IMR-90 (cell line): ENCODE measurements around the gene PPP1R37. TPM values are rescaled to one million over a fixed set of nuclear protein-coding genes. Genes with fewer than 3 reads are reported as not detected.

Experiments
- ATAC-seq: fragments of 200-7000 bp; cut with Tn5 transposase; 2 replicates; pipeline ENCODE4 v1.9.1; 2020; ENCODE audit warnings: low read depth, mild to moderate bottlenecking, moderate library complexity
- BruUV-seq: library from RNA; stranded (reverse); fragments of 400-500 nt; replicated peaks from 2 replicates; lab custom pipeline; 2021; lab: Mats Ljungman, UMichigan
- CTCF ChIA-PET: fragments of 300-600 bp; formaldehyde crosslinking; extraction: SDS; loops from one replicate; lab custom pipeline; 2021; ENCODE audit warnings: antibody characterized with exemption; lab: Yijun Ruan, JAX
- POLR2A ChIA-PET: fragments of 300-600 bp; sonication (Branson Sonifier 250); formaldehyde crosslinking; loops from one replicate; lab custom pipeline; 2022; ENCODE audit warnings: antibody characterized with exemption; ENCODE audit not compliant: unreplicated experiment; lab: Charles Lee
- DNase-seq: peaks from one replicate; pipeline ENCODE4 v3.0.0; 2013
- H2AFZ ChIP-seq: replicated peaks from 2 replicates; pipeline ENCODE3; 2013; ENCODE audit warnings: low read length, mild to moderate bottlenecking; ENCODE audit not compliant: poor library complexity
- H2AK5ac ChIP-seq: 2 replicates; pipeline ENCODE4 v1.6.1; 2013; ENCODE audit warnings: low read depth, low read length, inconsistent platforms
- H2AK9ac ChIP-seq: replicated peaks from 2 replicates; pipeline ENCODE3; 2013; ENCODE audit warnings: mild to moderate bottlenecking, low read depth, low read length, moderate library complexity; ENCODE audit not compliant: poor library complexity
- H2BK120ac ChIP-seq: 2 replicates; pipeline ENCODE4 v1.6.1; 2013; ENCODE audit warnings: low read depth, low read length, inconsistent platforms
- H2BK15ac ChIP-seq: 3 replicates; pipeline ENCODE4 v1.6.1; 2013; ENCODE audit warnings: low read depth, low read length, inconsistent platforms
- H2BK20ac ChIP-seq: 2 replicates; pipeline ENCODE4 v1.6.1; 2013; ENCODE audit warnings: low read depth, mild to moderate bottlenecking, inconsistent platforms, low read length, moderate library complexity
- H2BK5ac ChIP-seq: 2 replicates; pipeline ENCODE4 v1.6.1; 2013; ENCODE audit warnings: mild to moderate bottlenecking, low read depth, low read length, inconsistent platforms; ENCODE audit not compliant: poor library complexity, severe bottlenecking
- H3K14ac ChIP-seq: replicated peaks from 2 replicates; pipeline ENCODE4 v1.6.1; 2013; ENCODE audit warnings: low read depth, low read length, inconsistent platforms
- H3K18ac ChIP-seq: 2 replicates; pipeline ENCODE4 v1.6.1; 2013; ENCODE audit warnings: low read depth, low read length, control low read depth
- H3K23ac ChIP-seq: 2 replicates; pipeline ENCODE4 v1.6.1; 2013; ENCODE audit warnings: low read depth, low read length, inconsistent platforms
- H3K27ac ChIP-seq: 2 replicates; pipeline ENCODE4 v1.5.1; 2013; ENCODE audit warnings: mild to moderate bottlenecking, control low read depth, low read length; ENCODE audit not compliant: insufficient read depth
- H3K27me3 ChIP-seq: 2 replicates; pipeline ENCODE4 v1.6.1; 2013; ENCODE audit warnings: low read length; ENCODE audit not compliant: control insufficient read depth, insufficient read depth
- H3K36me3 ChIP-seq: 2 replicates; pipeline ENCODE4 v1.6.1; 2013; ENCODE audit warnings: low read length, mixed read lengths; ENCODE audit not compliant: control insufficient read depth, insufficient read depth
- H3K4ac ChIP-seq: 2 replicates; pipeline ENCODE4 v1.6.1; 2013; ENCODE audit warnings: low read depth, low read length, inconsistent platforms
- H3K4me1 ChIP-seq: 2 replicates; pipeline ENCODE4 v1.6.1; 2013; ENCODE audit warnings: low read length, mixed read lengths; ENCODE audit not compliant: control insufficient read depth, insufficient read depth
- H3K4me2 ChIP-seq: 2 replicates; pipeline ENCODE4 v1.6.1; 2013; ENCODE audit warnings: low read depth, mild to moderate bottlenecking, control low read depth, low read length, moderate library complexity
- H3K4me3 ChIP-seq: 2 replicates; pipeline ENCODE4 v1.5.1; 2013; ENCODE audit warnings: low read depth, mild to moderate bottlenecking, control low read depth, low read length, moderate library complexity; ENCODE audit not compliant: insufficient read depth
- H3K56ac ChIP-seq: 2 replicates; pipeline ENCODE4 v1.6.1; 2013; ENCODE audit warnings: low read length, inconsistent platforms; ENCODE audit not compliant: insufficient read depth; ENCODE audit errors: extremely low read depth
- H3K79me1 ChIP-seq, 2 experiments: 2 replicates each; pipeline ENCODE4 v1.6.1; 2013; ENCODE audit warnings: low read length in 2 of 2, inconsistent platforms in 1 of 2, low read depth in 1 of 2
- H3K9ac ChIP-seq: 2 replicates; pipeline ENCODE4 v1.6.1; 2013; ENCODE audit warnings: low read depth, low read length, control low read depth
- H3K9me1 ChIP-seq: 2 replicates; pipeline ENCODE4 v1.6.1; 2013; ENCODE audit warnings: low read length, inconsistent platforms; ENCODE audit not compliant: insufficient read depth
- H3K9me3 ChIP-seq: 2 replicates; pipeline ENCODE4 v1.6.1; 2013; ENCODE audit warnings: low read length; ENCODE audit not compliant: control insufficient read depth, insufficient read depth
- H4K20me1 ChIP-seq: 2 replicates; pipeline ENCODE4 v1.6.1; 2013; ENCODE audit warnings: low read length, inconsistent platforms; ENCODE audit not compliant: insufficient read depth
- H4K5ac ChIP-seq: 2 replicates; pipeline ENCODE4 v1.6.1; 2013; ENCODE audit warnings: mild to moderate bottlenecking, low read depth, low read length, control low read depth
- H4K8ac ChIP-seq, 2 experiments: 2 replicates each; pipeline ENCODE4 v1.6.1; 2013; ENCODE audit warnings: low read depth in 2 of 2, low read length in 2 of 2, control low read depth in 1 of 2, inconsistent platforms in 1 of 2
- H4K91ac ChIP-seq: 2 replicates; pipeline ENCODE4 v1.6.1; 2013; ENCODE audit warnings: low read depth, low read length, inconsistent platforms; ENCODE audit not compliant: insufficient read depth
- BHLHE40 ChIP-seq: fragments of 150-350 bp; IDR thresholded peaks from 2 replicates; pipeline ENCODE4 v1.6.1; 2016; ENCODE audit warnings: mild to moderate bottlenecking, low read depth, low read length
- CEBPB ChIP-seq: IDR thresholded peaks from 2 replicates; pipeline ENCODE4 v1.6.1; 2012; ENCODE audit warnings: low read depth, low read length, improper control_type of control experiment
- CHD1 ChIP-seq: IDR thresholded peaks from 2 replicates; pipeline ENCODE4 v1.6.1; 2012; ENCODE audit warnings: low read depth, low read length, improper control_type of control experiment
- ELK1 ChIP-seq: fragments of 150-350 bp; IDR thresholded peaks from 2 replicates; pipeline ENCODE4 v1.6.1; 2016; ENCODE audit warnings: low read depth, mild to moderate bottlenecking, low read length, moderate library complexity, borderline replicate concordance
- FOS ChIP-seq: fragments of 150-350 bp; IDR thresholded peaks from 2 replicates; pipeline ENCODE4 v1.6.1; 2016; ENCODE audit warnings: low read depth, low read length
- MAFK ChIP-seq: IDR thresholded peaks from 2 replicates; pipeline ENCODE4 v1.6.1; 2012; ENCODE audit warnings: low read depth, low read length, improper control_type of control experiment
- MAZ ChIP-seq: IDR thresholded peaks from 2 replicates; pipeline ENCODE4 v1.6.1; 2012; ENCODE audit warnings: low read depth, mild to moderate bottlenecking, low read length, improper control_type of control experiment, moderate library complexity, borderline replicate concordance
- MXI1 ChIP-seq: IDR thresholded peaks from 2 replicates; pipeline ENCODE4 v1.6.1; 2012; ENCODE audit warnings: low read depth, mild to moderate bottlenecking, low read length, moderate library complexity, borderline replicate concordance
- NFE2L2 ChIP-seq: fragments of 150-350 bp; IDR thresholded peaks from 2 replicates; pipeline ENCODE4 v1.6.1; 2016; ENCODE audit warnings: low read depth, mild to moderate bottlenecking, low read length
- POLR2A ChIP-seq: IDR thresholded peaks from 2 replicates; pipeline ENCODE4 v1.6.1; 2012; ENCODE audit warnings: mild to moderate bottlenecking, low read depth, low read length
- RAD21 ChIP-seq: IDR thresholded peaks from 2 replicates; pipeline ENCODE4 v1.6.1; 2012; ENCODE audit warnings: low read length, improper control_type of control experiment
- RCOR1 ChIP-seq: IDR thresholded peaks from 2 replicates; pipeline ENCODE4 v1.6.1; 2012; ENCODE audit warnings: mild to moderate bottlenecking, low read length, improper control_type of control experiment; ENCODE audit not compliant: insufficient replicate concordance
- RFX5 ChIP-seq: IDR thresholded peaks from 2 replicates; pipeline ENCODE4 v1.8.0; 2012; ENCODE audit warnings: low read depth, mild to moderate bottlenecking, low read length, moderate library complexity
- SMC3 ChIP-seq: fragments of 150-350 bp; IDR thresholded peaks from 2 replicates; pipeline ENCODE4 v1.6.1; 2016; ENCODE audit warnings: low read depth, mild to moderate bottlenecking, antibody characterized with exemption, low read length, moderate library complexity
- WGBS, 2 experiments: methylation state at CpG; one replicate each; pipeline versions ENCODE4 v1.1.5 to v1.1.7; 2013; ENCODE audit warnings: missing lambda C conversion rate in 2 of 2; ENCODE audit not compliant: insufficient read length in 1 of 2; ENCODE audit errors: extremely low coverage in 2 of 2; 5-methylcytosine and 5-hydroxymethylcytosine counted together
- dilution Hi-C: fragments of 300-500 bp; cut with HindIII; formaldehyde crosslinking; loops from one replicate; pipeline ENCODE4 v1.14.3; 2018; ENCODE audit warnings: low sequenced_read_pairs; ENCODE audit not compliant: unreplicated experiment
- in situ Hi-C: fragments of 300-500 bp; cut with MboI; formaldehyde crosslinking; loops from 3 replicates; pipeline ENCODE4 v1.14.3; 2019; ENCODE audit warnings: low sequenced_read_pairs, inconsistent platforms, mixed read lengths
- intact Hi-C: fragments of 100-400 bp; cut with micrococcal nuclease; formaldehyde crosslinking; loops from 2 replicates; pipeline ENCODE4 v1.10.0; 2022
- polyA plus RNA-seq, 3 experiments: library from polyadenylated mRNA; depleted of rRNA; stranded (reverse); fragments of >200 nt; gene quantifications; 2 replicates each; pipeline ENCODE4 v1.2.3, GENCODE V29; 2012; ENCODE audit warnings: low replicate concordance in 1 of 3
- total RNA-seq: library from RNA; depleted of rRNA; stranded (reverse); fragments of >200 nt; gene quantifications from 2 replicates; pipeline ENCODE4 v1.2.3, GENCODE V29; 2012
- TF ChIP-seq, protein P1 (sequence below): fragments of 150-350 bp; IDR thresholded peaks from 2 replicates; pipeline ENCODE4 v1.6.1; 2017; ENCODE audit warnings: mild to moderate bottlenecking, antibody characterized with exemption, low read length, low read depth
- TF ChIP-seq, protein P2 (sequence below): conservative IDR thresholded peaks from 2 replicates; pipeline ENCODE4 v1.5.1; 2012; ENCODE audit warnings: mild to moderate bottlenecking, low read depth, low read length, improper control_type of control experiment

Gene PPP1R37
- total and polyA plus RNA-seq, 2 of the 4 experiments (the other 2 are of a cell fraction), result 13.1 to 18.5 TPM

DNA sequence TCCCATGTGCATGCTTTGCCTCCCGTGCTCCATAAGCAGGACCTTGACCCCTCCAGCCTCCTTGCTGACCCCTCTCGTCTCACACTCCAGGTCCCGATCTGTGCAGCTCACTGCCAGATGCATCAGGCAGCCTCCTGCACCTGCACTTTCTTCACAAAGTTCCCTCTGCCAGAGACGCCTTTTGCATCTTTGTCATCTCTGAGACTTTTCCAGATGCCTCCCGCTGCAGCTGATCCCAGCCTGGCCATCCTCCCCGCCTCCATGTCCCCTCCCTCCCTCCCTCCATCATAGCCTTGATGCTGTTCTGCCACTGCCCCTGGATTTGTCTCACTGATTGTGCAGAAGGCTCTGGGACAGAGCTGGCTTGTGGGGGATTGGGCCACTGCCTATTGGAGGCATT, 29.9 kb downstream of the PPP1R37 start:
- Histone ChIP-seq H2AFZ (no peak overlapping the region), H3K9me1 (peaks cover 3% of the 10 kb centered on the region; the same call in 1 of the 2 replicates), H3K9ac (no peak overlapping the region), H2BK5ac (no peak overlapping the region), H3K4ac (no peak overlapping the region), H3K56ac (no peak overlapping the region), H3K27ac (no peak overlapping the region), H3K36me3 (peaks cover 2% of the 10 kb centered on the region; the same call in 1 of the 2 replicates), H4K8ac (no peak overlapping the region), H4K5ac (no peak overlapping the region), H3K9me3 (no peaks in the 10 kb centered on the region), H3K14ac (no peak overlapping the region), H3K79me1 (peaks cover 40 to 86% of the 10 kb centered on the region in 2 experiments), H2AK5ac (no peak overlapping the region), H2AK9ac (no peak overlapping the region), H2BK20ac (no peak overlapping the region), H4K91ac (no peak overlapping the region), H2BK15ac (no peak overlapping the region), H3K4me2 (no peak overlapping the region), H3K27me3 (no peaks in the 10 kb centered on the region), H3K18ac (no peak overlapping the region), H3K4me3 (no peak overlapping the region), H3K4me1 (no peaks in the 10 kb centered on the region), H3K23ac (no peak overlapping the region), H2BK120ac (no peak overlapping the region), H4K20me1 (peaks cover 82% of the 10 kb centered on the region)
- dilution Hi-C loops (no loop called here), intact Hi-C loops (no loop called here), in situ Hi-C loops (no loop called here)
- WGBS, 2 experiments, result 69% methylated on average over 3 of the region's 6 CpGs; no CpG with 5 or more reads in 1 of the 2 experiments
- ATAC-seq, result no peak
- no peak for DNase-seq
- CTCF ChIA-PET, result no interaction called here
- BruUV-seq, result no TSS peak
- POLR2A ChIA-PET, result no interaction called here
- TF ChIP-seq MXI1, result no peak
- TF ChIP-seq, protein P1, sequence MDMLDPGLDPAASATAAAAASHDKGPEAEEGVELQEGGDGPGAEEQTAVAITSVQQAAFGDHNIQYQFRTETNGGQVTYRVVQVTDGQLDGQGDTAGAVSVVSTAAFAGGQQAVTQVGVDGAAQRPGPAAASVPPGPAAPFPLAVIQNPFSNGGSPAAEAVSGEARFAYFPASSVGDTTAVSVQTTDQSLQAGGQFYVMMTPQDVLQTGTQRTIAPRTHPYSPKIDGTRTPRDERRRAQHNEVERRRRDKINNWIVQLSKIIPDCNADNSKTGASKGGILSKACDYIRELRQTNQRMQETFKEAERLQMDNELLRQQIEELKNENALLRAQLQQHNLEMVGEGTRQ, result no peak
- no peak for TF ChIP-seq ELK1
- no peak for TF ChIP-seq RCOR1
- no peak for TF ChIP-seq CEBPB
- TF ChIP-seq POLR2A, result no peak
- no peak for TF ChIP-seq MAFK
- no peak for TF ChIP-seq NFE2L2
- TF ChIP-seq, protein P2, sequence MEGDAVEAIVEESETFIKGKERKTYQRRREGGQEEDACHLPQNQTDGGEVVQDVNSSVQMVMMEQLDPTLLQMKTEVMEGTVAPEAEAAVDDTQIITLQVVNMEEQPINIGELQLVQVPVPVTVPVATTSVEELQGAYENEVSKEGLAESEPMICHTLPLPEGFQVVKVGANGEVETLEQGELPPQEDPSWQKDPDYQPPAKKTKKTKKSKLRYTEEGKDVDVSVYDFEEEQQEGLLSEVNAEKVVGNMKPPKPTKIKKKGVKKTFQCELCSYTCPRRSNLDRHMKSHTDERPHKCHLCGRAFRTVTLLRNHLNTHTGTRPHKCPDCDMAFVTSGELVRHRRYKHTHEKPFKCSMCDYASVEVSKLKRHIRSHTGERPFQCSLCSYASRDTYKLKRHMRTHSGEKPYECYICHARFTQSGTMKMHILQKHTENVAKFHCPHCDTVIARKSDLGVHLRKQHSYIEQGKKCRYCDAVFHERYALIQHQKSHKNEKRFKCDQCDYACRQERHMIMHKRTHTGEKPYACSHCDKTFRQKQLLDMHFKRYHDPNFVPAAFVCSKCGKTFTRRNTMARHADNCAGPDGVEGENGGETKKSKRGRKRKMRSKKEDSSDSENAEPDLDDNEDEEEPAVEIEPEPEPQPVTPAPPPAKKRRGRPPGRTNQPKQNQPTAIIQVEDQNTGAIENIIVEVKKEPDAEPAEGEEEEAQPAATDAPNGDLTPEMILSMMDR, result no peak
- TF ChIP-seq RAD21, result no peak
- no peak for TF ChIP-seq MAZ
- TF ChIP-seq BHLHE40, result no peak
- TF ChIP-seq RFX5, result no peak
- TF ChIP-seq CHD1, result no peak
- TF ChIP-seq SMC3, result no peak
- TF ChIP-seq FOS, result no peak
